Esophagus muscularis mucosa (tissue), 4 donors: ENCODE results near the gene DUSP7. TPM values are rescaled to one million over a fixed set of nuclear protein-coding genes. Genes with fewer than 3 reads are reported as not detected.

ENCODE experiments used
- DNase-seq: peaks from one replicate; pipeline ENCODE4 v3.0.0-alpha.2; 2017; ENCODE audit errors: extremely low spot score
- H3K27ac ChIP-seq, 4 donors: fragments of 200-600 bp; sonication (generic); replicated peaks in 1 of 4; 1 replicate in 3 of 4; 2 replicates in 1 of 4; pipeline ENCODE4 v1.5.1; 2016 to 2019; ENCODE audit warnings: mild to moderate bottlenecking in 1 of 4
- H3K27me3 ChIP-seq, 4 donors: fragments of 200-600 bp; sonication (generic); one replicate each; pipeline versions ENCODE4 v1.5.1 to v1.6.0; 2016 to 2019
- H3K36me3 ChIP-seq, 4 donors: fragments of 200-600 bp; sonication (generic); one replicate each; pipeline ENCODE4 v1.5.1; 2016 to 2019
- H3K4me1 ChIP-seq, 4 donors: fragments of 200-600 bp; sonication (generic); one replicate each; pipeline ENCODE4 v1.5.1; 2016 to 2019
- H3K4me3 ChIP-seq, 4 donors: fragments of 200-600 bp; sonication (generic); 1 replicate in 2 of 4; 2 replicates in 2 of 4; pipeline ENCODE4 v1.5.1; 2016 to 2019; ENCODE audit warnings: mild to moderate bottlenecking in 4 of 4, moderate library complexity in 1 of 4
- H3K9me3 ChIP-seq, 4 donors: fragments of 200-600 bp; sonication (generic); 1 replicate in 3 of 4; 2 replicates in 1 of 4; pipeline ENCODE4 v1.5.1; 2016 to 2019
- CTCF ChIP-seq, 3 experiments: fragments of 200-600 bp in 2 of 3; fragments of 450-650 bp in 1 of 3; sonication (generic) in 2 of 3; IDR thresholded peaks; one replicate each; pipeline ENCODE4 v1.5.1; 2017 to 2019; ENCODE audit warnings: antibody characterized with exemption in 3 of 3, mild to moderate bottlenecking in 2 of 3, moderate library complexity in 1 of 3
- EP300 ChIP-seq: sonication (generic); formaldehyde crosslinking; IDR thresholded peaks from one replicate; pipeline ENCODE4 v1.6.1; 2017; ENCODE audit warnings: antibody characterized with exemption
- POLR2A ChIP-seq: fragments of 450-650 bp; IDR thresholded peaks from one replicate; pipeline ENCODE4 v1.6.1; 2017; ENCODE audit warnings: antibody characterized with exemption, moderate library complexity, mild to moderate bottlenecking, low read depth
- POLR2AphosphoS5 ChIP-seq, 2 donors: sonication (generic); formaldehyde crosslinking; IDR thresholded peaks; one replicate each; pipeline ENCODE4 v1.6.1; 2017; ENCODE audit warnings: antibody characterized with exemption in 2 of 2
- WGBS: methylation state at CpG from one replicate; pipeline ENCODE4 v1.1.5; 2018; 5-methylcytosine and 5-hydroxymethylcytosine counted together
- intact Hi-C: fragments of 100-400 bp; cut with DNase I; formaldehyde crosslinking; loops from one replicate; pipeline ENCODE4 v1.15.1; 2023
- total RNA-seq, 4 donors: library from RNA; depleted of rRNA; stranded (reverse); fragments of >200 nt; gene quantifications; one replicate each; pipeline versions ENCODE4 v1.1.0 to v1.2.1, GENCODE V29; 2016

Gene DUSP7
- total RNA-seq, 4 donors from 2014 or later = 10.0 to 23.5 (median 15.9) TPM

DNA sequence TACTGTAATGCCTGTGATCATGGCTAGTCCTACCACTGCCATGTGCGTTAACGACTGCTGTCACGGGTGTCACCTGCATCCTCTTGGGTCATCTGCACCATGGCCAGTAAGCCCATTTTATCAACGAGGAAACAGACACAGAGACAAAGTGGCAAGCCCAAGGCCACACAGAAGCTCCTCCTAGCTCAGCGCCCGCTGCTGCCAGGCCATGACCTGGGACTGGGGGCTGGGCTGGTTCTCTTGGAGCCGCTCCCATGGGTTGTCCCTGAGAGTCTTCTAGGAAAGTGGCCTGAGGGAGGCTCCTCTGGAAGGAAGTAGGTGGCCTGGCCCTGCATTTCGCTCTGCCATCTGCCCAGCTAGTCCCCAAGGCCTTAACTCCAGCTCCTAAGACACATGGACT lies 4.9 kb downstream of the DUSP7 start:
- Histone ChIP-seq H3K27ac (peak overlapping the region; percentile 82 to 92 (median 88)), H3K4me1 (peaks cover 77 to 86% (median 82%) of the 10 kb centered on the region in 4 donors), H3K9me3 (no peaks in the 10 kb centered on the region), H3K4me3 (no peak overlapping the region), H3K36me3 (peaks cover 18 to 65% (median 48%) of the 10 kb centered on the region in 4 donors), H3K27me3 (no peaks in the 10 kb centered on the region)
- DNase-seq = no peak
- WGBS = 87% methylated on average over 5 of the region's 8 CpGs
- no peak for TF ChIP-seq EP300
- TF ChIP-seq POLR2A = no peak
- TF ChIP-seq POLR2AphosphoS5 (IDR thresholded peaks at IDR 0.05) = no peak
- TF ChIP-seq CTCF (IDR thresholded peaks at IDR 0.05) = no peak
- intact Hi-C loops = loop anchor here (5.0 kb wide), 2 partner anchors 71 to 96 kb away; no protein-coding TSS in a partner anchor

GRCh38 chr3:52050571-52050970 lies 5.8 kb downstream of the DUSP7 start:
- H3K9me3 ChIP-seq = no peaks in the 10 kb centered on the region
- no peak overlapping the region for H3K4me3 ChIP-seq
- DNase-seq = no peak
- H3K36me3 ChIP-seq = peaks cover 18 to 65% (median 48%) of the 10 kb centered on the region in 4 donors
- WGBS = 83% methylated on average over 21 of the region's 21 CpGs
- intact Hi-C loops = loop anchor here (5.0 kb wide), 2 partner anchors 72 to 97 kb away; no protein-coding TSS in a partner anchor
- H3K4me1 ChIP-seq = peaks cover 80 to 90% (median 86%) of the 10 kb centered on the region in 4 donors
- no peak for TF ChIP-seq POLR2A
- no peak for TF ChIP-seq EP300
- no peak for TF ChIP-seq POLR2AphosphoS5 (IDR thresholded peaks at IDR 0.05)
- no peak for TF ChIP-seq CTCF (IDR thresholded peaks at IDR 0.05)
- no peak overlapping the region for H3K27ac ChIP-seq
- no peaks in the 10 kb centered on the region for H3K27me3 ChIP-seq

- Histone ChIP-seq H3K27me3 (no peaks in the 10 kb centered on the region), H3K4me3 (no peak overlapping the region), H3K4me1 (peaks cover 69 to 89% (median 75%) of the 10 kb centered on the region in 4 donors), H3K9me3 (no peaks in the 10 kb centered on the region), H3K36me3 (peaks cover 18 to 65% (median 48%) of the 10 kb centered on the region in 4 donors), H3K27ac (peak overlapping the region in 1 of 4 donors; percentile 27)
- DNase-seq = no peak
- intact Hi-C loops = no loop called here
- no peak for TF ChIP-seq POLR2AphosphoS5 (IDR thresholded peaks at IDR 0.05)
- no peak for TF ChIP-seq EP300
- TF ChIP-seq CTCF (IDR thresholded peaks at IDR 0.05) = no peak
- WGBS = 72% methylated on average over 2 of the region's 2 CpGs
Observed at GRCh38 chr3:52049503-52049902, 6.9 kb downstream of the DUSP7 start.

DNA sequence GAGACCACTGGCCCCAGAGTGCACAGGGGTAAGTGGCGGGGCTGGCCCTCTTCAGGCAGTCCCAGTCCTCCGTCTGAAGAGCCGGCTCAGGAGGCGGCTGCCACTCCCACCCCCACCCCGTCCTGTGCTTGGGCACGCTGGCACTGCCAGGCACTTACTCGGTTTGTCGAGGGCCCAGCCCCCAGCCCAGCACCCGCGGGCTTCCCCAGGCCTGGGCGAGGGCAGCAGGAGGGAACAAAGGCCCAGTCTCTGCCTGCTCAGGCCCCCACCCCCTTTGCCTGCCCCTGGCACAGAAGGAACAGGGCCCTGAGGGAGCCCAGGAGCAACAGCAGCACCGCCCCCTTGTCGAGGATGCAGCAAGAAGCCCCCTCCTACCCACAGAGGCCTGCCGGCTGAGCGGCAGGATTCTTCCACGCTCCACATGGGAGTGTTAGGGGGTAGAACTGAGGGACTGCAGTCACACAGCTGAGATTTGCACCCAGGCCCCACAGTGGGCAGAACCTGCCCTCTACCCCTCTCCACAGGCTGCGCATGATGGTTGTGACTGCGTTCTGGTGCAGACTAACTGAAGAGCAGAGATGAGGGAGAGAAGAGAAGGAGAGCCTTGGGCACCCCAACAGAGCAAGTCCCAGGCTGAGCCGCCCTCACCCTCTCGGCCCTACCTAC lies 8.9 kb downstream of the DUSP7 start:
- Histone ChIP-seq H3K27ac (peak overlapping the region; percentile 48 to 60 (median 55)), H3K27me3 (no peaks in the 10 kb centered on the region), H3K4me3 (no peak overlapping the region), H3K9me3 (no peaks in the 10 kb centered on the region), H3K36me3 (peaks cover 18 to 50% (median 36%) of the 10 kb centered on the region in 4 donors), H3K4me1 (peaks cover 48 to 68% (median 54%) of the 10 kb centered on the region in 4 donors)
- TF ChIP-seq POLR2A (no peak), CTCF (IDR thresholded peaks at IDR 0.05) (no peak)
- DNase-seq = no peak
- WGBS = 84% methylated on average over 9 of the region's 20 CpGs
- intact Hi-C loops = no loop called here
